GM23338 (cell line): ENCODE measurements around the gene DLGAP4. TPM values are rescaled to one million over a fixed set of nuclear protein-coding genes. Genes with fewer than 3 reads are reported as not detected.
A peak's percentile ranks its signal among the peaks of the same experiment; 100 is the strongest.

Source experiments
- ATAC-seq: fragments of 200-7000 bp; cut with Tn5 transposase; 3 replicates; pipeline ENCODE4 v1.9.1; 2020
- DNase-seq: peaks from one replicate; pipeline ENCODE4 v3.0.0-alpha.2; 2015; ENCODE audit warnings: low spot score
- H2AFZ ChIP-seq: fragments of 200-600 bp; sonication (generic); 2 replicates; pipeline ENCODE4 v1.8.0; 2016; ENCODE audit warnings: antibody characterized with exemption, mild to moderate bottlenecking, moderate library complexity
- H3F3A ChIP-seq: fragments of 200-600 bp; sonication (generic); replicated peaks from 2 replicates; pipeline ENCODE4 v1.8.0; 2017; ENCODE audit warnings: antibody characterized with exemption, mixed run types, low read depth
- H3K27ac ChIP-seq: fragments of 200-600 bp; sonication (generic); 2 replicates; pipeline ENCODE4 v1.6.1; 2016; ENCODE audit warnings: low read depth
- H3K27me3 ChIP-seq: fragments of 200-600 bp; sonication (generic); 2 replicates; pipeline ENCODE4 v1.8.0; 2016; ENCODE audit warnings: mild to moderate bottlenecking, mixed run types, moderate library complexity; ENCODE audit not compliant: insufficient read depth
- H3K36me3 ChIP-seq: fragments of 200-600 bp; sonication (generic); 2 replicates; pipeline ENCODE4 v1.8.0; 2016; ENCODE audit warnings: mild to moderate bottlenecking; ENCODE audit not compliant: insufficient read depth
- H3K4me1 ChIP-seq: fragments of 200-600 bp; sonication (generic); 2 replicates; pipeline ENCODE4 v1.8.0; 2016; ENCODE audit warnings: mild to moderate bottlenecking, moderate library complexity; ENCODE audit not compliant: insufficient read depth
- H3K4me2 ChIP-seq: fragments of 200-600 bp; sonication (generic); 2 replicates; pipeline ENCODE4 v1.7.1; 2017; ENCODE audit warnings: mixed run types
- H3K4me3 ChIP-seq: fragments of 200-600 bp; sonication (generic); 2 replicates; pipeline ENCODE4 v1.6.1; 2016; ENCODE audit warnings: mixed run types
- H3K79me2 ChIP-seq: fragments of 200-600 bp; sonication (generic); replicated peaks from 2 replicates; pipeline ENCODE4 v1.8.0; 2017; ENCODE audit warnings: mild to moderate bottlenecking; ENCODE audit not compliant: insufficient read depth
- H3K9me2 ChIP-seq: fragments of 200-600 bp; sonication (generic); 2 replicates; pipeline ENCODE4 v1.8.0; 2017; ENCODE audit not compliant: insufficient read depth
- H4K20me1 ChIP-seq: fragments of 200-600 bp; sonication (generic); replicated peaks from 2 replicates; pipeline ENCODE4 v1.8.0; 2017; ENCODE audit warnings: mild to moderate bottlenecking; ENCODE audit not compliant: insufficient read depth
- H3K27ac Mint-ChIP-seq: 2 replicates; pipeline ENCODE4 v1.8.0; 2020; ENCODE audit warnings: inconsistent platforms, mild to moderate bottlenecking, moderate library complexity, mixed read lengths
- H3K27me3 Mint-ChIP-seq: 3 replicates; pipeline ENCODE4 v1.8.0; 2022; ENCODE audit warnings: low read depth, mild to moderate bottlenecking, moderate library complexity, mixed read lengths, inconsistent platforms; ENCODE audit not compliant: insufficient read depth, poor library complexity
- H3K36me3 Mint-ChIP-seq: 3 replicates; pipeline ENCODE4 v1.8.0; 2021; ENCODE audit warnings: low read depth, mild to moderate bottlenecking, inconsistent platforms, moderate library complexity, mixed read lengths
- H3K4me1 Mint-ChIP-seq: 3 replicates; pipeline ENCODE4 v1.8.0; 2020; ENCODE audit warnings: mild to moderate bottlenecking, inconsistent platforms, mixed read lengths
- H3K4me3 Mint-ChIP-seq: 3 replicates; pipeline ENCODE4 v1.8.0; 2021; ENCODE audit warnings: moderate library complexity, mild to moderate bottlenecking, inconsistent platforms, mixed read lengths
- H3K9me3 Mint-ChIP-seq: 3 replicates; pipeline ENCODE4 v1.8.0; 2020; ENCODE audit warnings: moderate library complexity, mild to moderate bottlenecking, inconsistent platforms, mixed read lengths
- CREB1 ChIP-seq: fragments of 250-450 bp; sonication (Bioruptor Pico); IDR thresholded peaks from 2 replicates; pipeline ENCODE4 v1.5.0; 2020; ENCODE audit warnings: low read depth, mild to moderate bottlenecking, moderate library complexity
- ETS1 ChIP-seq: IDR thresholded peaks from 2 replicates; pipeline ENCODE4 v1.6.1; 2016; ENCODE audit warnings: antibody characterized with exemption
- EZH2 ChIP-seq: fragments of 200-600 bp; sonication (generic); IDR thresholded peaks from one replicate; pipeline ENCODE4 v1.8.0; 2017; ENCODE audit warnings: antibody characterized with exemption, mild to moderate bottlenecking, low read depth; ENCODE audit not compliant: unreplicated experiment
- EZH2phosphoT487 ChIP-seq: fragments of 200-600 bp; sonication (generic); IDR thresholded peaks from one replicate; pipeline ENCODE4 v1.8.1; 2018; ENCODE audit warnings: antibody characterized with exemption; ENCODE audit not compliant: unreplicated experiment
- JUNB ChIP-seq: IDR thresholded peaks from one replicate; pipeline ENCODE4 v1.6.1; 2016; ENCODE audit warnings: antibody characterized with exemption; ENCODE audit not compliant: unreplicated experiment
- NANOG ChIP-seq: IDR thresholded peaks from 2 replicates; pipeline ENCODE4 v1.6.1; 2016; ENCODE audit warnings: antibody characterized with exemption, borderline replicate concordance
- POLR2AphosphoS5 ChIP-seq: IDR thresholded peaks from 2 replicates; pipeline ENCODE4 v1.6.1; 2016; ENCODE audit warnings: antibody characterized with exemption, low read depth
- STAT1 ChIP-seq: IDR thresholded peaks from one replicate; pipeline ENCODE4 v1.6.1; 2016; ENCODE audit warnings: antibody characterized with exemption; ENCODE audit not compliant: unreplicated experiment
- ZNF114 ChIP-seq: fragments of 250-450 bp; sonication (Bioruptor Pico); IDR thresholded peaks from 2 replicates; pipeline ENCODE4 v1.5.0; 2020; ENCODE audit warnings: mild to moderate bottlenecking, moderate library complexity
- ZNF331 ChIP-seq: fragments of 250-450 bp; sonication (Bioruptor Pico); IDR thresholded peaks from 2 replicates; pipeline ENCODE4 v1.5.0; 2020; ENCODE audit warnings: low read depth, mild to moderate bottlenecking, moderate library complexity
- ZNF462 ChIP-seq: fragments of 250-450 bp; sonication (Bioruptor Pico); IDR thresholded peaks from 2 replicates; pipeline ENCODE4 v1.5.0; 2020; ENCODE audit warnings: mild to moderate bottlenecking, moderate library complexity
- polyA plus RNA-seq: library from polyadenylated mRNA; unstranded; fragments of >200 nt; fragmentation: Nextera tagmentation; extraction: Ambion mirVana; gene quantifications from 2 replicates; pipeline ENCODE4 v1.2.1, GENCODE V29; 2016
- total RNA-seq: library from RNA; depleted of rRNA; stranded (reverse); fragments of >200 nt; shearing (Covaris generic); gene quantifications from 2 replicates; pipeline ENCODE4 v1.2.3, GENCODE V29; 2014
- TF ChIP-seq, protein P1 (sequence below), 2 experiments: fragments of 200-600 bp in 1 of 2; sonication (generic) in 1 of 2; conservative IDR thresholded peaks; 2 replicates each; pipeline versions ENCODE4 v1.5.1 to v1.6.1; 2016 to 2017; ENCODE audit warnings: antibody characterized with exemption in 2 of 2, low read depth in 2 of 2, mild to moderate bottlenecking in 2 of 2, moderate library complexity in 1 of 2
- TF ChIP-seq, protein P2 (sequence below): IDR thresholded peaks from one replicate; pipeline ENCODE4 v1.6.1; 2018; ENCODE audit warnings: antibody characterized with exemption; ENCODE audit not compliant: unreplicated experiment

The DLGAP4 gene
- total and polyA plus RNA-seq, 2 experiments from 2014 or later: 46.1 to 52.2 TPM

- DNase-seq (no peak), ATAC-seq (no peak)
- Mint-ChIP-seq H3K4me1 (peaks cover 27% of the 10 kb centered on the region), H3K36me3 (peaks cover 28% of the 10 kb centered on the region), H3K27ac (0 out of 2 replicates have a peak overlapping the region, but pooled peaks have one; percentile 62), H3K4me3 (no peak overlapping the region), H3K27me3 (peaks cover 10% of the 10 kb centered on the region), H3K9me3 (no peaks in the 10 kb centered on the region)
- peaks cover 18% of the 10 kb centered on the region for H3K79me2 ChIP-seq
- no peaks in the 10 kb centered on the region for H3K9me2 ChIP-seq
- no peaks in the 10 kb centered on the region for H3K27me3 ChIP-seq
- no peak overlapping the region for H3K4me2 ChIP-seq
- peaks cover 4% of the 10 kb centered on the region for H4K20me1 ChIP-seq
- no peak overlapping the region for H2AFZ ChIP-seq
- no peak for TF ChIP-seq JUNB
- TF ChIP-seq, protein P1, sequence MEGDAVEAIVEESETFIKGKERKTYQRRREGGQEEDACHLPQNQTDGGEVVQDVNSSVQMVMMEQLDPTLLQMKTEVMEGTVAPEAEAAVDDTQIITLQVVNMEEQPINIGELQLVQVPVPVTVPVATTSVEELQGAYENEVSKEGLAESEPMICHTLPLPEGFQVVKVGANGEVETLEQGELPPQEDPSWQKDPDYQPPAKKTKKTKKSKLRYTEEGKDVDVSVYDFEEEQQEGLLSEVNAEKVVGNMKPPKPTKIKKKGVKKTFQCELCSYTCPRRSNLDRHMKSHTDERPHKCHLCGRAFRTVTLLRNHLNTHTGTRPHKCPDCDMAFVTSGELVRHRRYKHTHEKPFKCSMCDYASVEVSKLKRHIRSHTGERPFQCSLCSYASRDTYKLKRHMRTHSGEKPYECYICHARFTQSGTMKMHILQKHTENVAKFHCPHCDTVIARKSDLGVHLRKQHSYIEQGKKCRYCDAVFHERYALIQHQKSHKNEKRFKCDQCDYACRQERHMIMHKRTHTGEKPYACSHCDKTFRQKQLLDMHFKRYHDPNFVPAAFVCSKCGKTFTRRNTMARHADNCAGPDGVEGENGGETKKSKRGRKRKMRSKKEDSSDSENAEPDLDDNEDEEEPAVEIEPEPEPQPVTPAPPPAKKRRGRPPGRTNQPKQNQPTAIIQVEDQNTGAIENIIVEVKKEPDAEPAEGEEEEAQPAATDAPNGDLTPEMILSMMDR (conservative IDR thresholded peaks at IDR 0.05; ENCODE audit: low read depth in 2 of 2): no peak
- no peak for TF ChIP-seq CREB1 (CRISPR knock-in tag)
- no peak for TF ChIP-seq EZH2
- TF ChIP-seq, protein P2, sequence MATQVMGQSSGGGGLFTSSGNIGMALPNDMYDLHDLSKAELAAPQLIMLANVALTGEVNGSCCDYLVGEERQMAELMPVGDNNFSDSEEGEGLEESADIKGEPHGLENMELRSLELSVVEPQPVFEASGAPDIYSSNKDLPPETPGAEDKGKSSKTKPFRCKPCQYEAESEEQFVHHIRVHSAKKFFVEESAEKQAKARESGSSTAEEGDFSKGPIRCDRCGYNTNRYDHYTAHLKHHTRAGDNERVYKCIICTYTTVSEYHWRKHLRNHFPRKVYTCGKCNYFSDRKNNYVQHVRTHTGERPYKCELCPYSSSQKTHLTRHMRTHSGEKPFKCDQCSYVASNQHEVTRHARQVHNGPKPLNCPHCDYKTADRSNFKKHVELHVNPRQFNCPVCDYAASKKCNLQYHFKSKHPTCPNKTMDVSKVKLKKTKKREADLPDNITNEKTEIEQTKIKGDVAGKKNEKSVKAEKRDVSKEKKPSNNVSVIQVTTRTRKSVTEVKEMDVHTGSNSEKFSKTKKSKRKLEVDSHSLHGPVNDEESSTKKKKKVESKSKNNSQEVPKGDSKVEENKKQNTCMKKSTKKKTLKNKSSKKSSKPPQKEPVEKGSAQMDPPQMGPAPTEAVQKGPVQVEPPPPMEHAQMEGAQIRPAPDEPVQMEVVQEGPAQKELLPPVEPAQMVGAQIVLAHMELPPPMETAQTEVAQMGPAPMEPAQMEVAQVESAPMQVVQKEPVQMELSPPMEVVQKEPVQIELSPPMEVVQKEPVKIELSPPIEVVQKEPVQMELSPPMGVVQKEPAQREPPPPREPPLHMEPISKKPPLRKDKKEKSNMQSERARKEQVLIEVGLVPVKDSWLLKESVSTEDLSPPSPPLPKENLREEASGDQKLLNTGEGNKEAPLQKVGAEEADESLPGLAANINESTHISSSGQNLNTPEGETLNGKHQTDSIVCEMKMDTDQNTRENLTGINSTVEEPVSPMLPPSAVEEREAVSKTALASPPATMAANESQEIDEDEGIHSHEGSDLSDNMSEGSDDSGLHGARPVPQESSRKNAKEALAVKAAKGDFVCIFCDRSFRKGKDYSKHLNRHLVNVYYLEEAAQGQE: no peak
- TF ChIP-seq ETS1: no peak
- TF ChIP-seq EZH2phosphoT487: no peak
- no peak for TF ChIP-seq ZNF331 (CRISPR knock-in tag)
- no peak for TF ChIP-seq ZNF114 (CRISPR knock-in tag)
- TF ChIP-seq ZNF462 (CRISPR knock-in tag): no peak
- no peak for TF ChIP-seq POLR2AphosphoS5
- TF ChIP-seq STAT1: no peak
- TF ChIP-seq NANOG: no peak
- peaks cover 10% of the 10 kb centered on the region for H3K4me1 ChIP-seq
- no peak overlapping the region for H3K4me3 ChIP-seq
- H3K36me3 ChIP-seq: no peaks in the 10 kb centered on the region
- H3K27ac ChIP-seq: no peak overlapping the region
- H3F3A ChIP-seq: peaks cover 15% of the 10 kb centered on the region; the same call in 1 of the 2 replicates
Measured at GRCh38 chr20:36546111-36546736, 240.1 kb downstream of the DLGAP4 start.
